Osteoblast (primary cell): ENCODE measurements around the gene MTF2. TPM values are rescaled to one million over a fixed set of nuclear protein-coding genes. Genes with fewer than 3 reads are reported as not detected.
A peak's percentile ranks its signal among the peaks of the same experiment; 100 is the strongest.
"Not testable (repeated sequence)": the region's sequence is repeated elsewhere in the genome, so short reads cannot be mapped to it uniquely, and the experiment has no call there.

Source experiments
- DNase-seq: peaks from one replicate; pipeline ENCODE4 v3.0.0; 2011; ENCODE audit warnings: low spot score, mixed read lengths; ENCODE audit not compliant: insufficient read length; ENCODE audit errors: missing footprints
- H2AFZ ChIP-seq: 2 replicates; pipeline ENCODE4 v1.6.0; 2011; ENCODE audit warnings: mild to moderate bottlenecking, low read length
- H3K27ac ChIP-seq: 2 replicates; pipeline ENCODE4 v1.5.1; 2011; ENCODE audit warnings: mild to moderate bottlenecking, low read depth, low read length, moderate library complexity
- H3K27me3 ChIP-seq: 2 replicates; pipeline ENCODE4 v1.6.0; 2012; ENCODE audit warnings: mild to moderate bottlenecking, control low read depth, inconsistent platforms, low read length, moderate library complexity; ENCODE audit not compliant: insufficient read depth
- H3K36me3 ChIP-seq: 2 replicates; pipeline ENCODE4 v1.5.1; 2011; ENCODE audit warnings: mild to moderate bottlenecking, low read length, control low read depth, moderate library complexity; ENCODE audit not compliant: insufficient read depth
- H3K4me1 ChIP-seq: 2 replicates; pipeline ENCODE4 v1.5.1; 2011; ENCODE audit warnings: mild to moderate bottlenecking, low read length, control low read depth, moderate library complexity; ENCODE audit not compliant: insufficient read depth
- H3K4me2 ChIP-seq: 2 replicates; pipeline ENCODE4 v1.6.0; 2011; ENCODE audit warnings: mild to moderate bottlenecking, low read length; ENCODE audit not compliant: insufficient read depth
- H3K4me3 ChIP-seq: fragments of 200-600 bp; sonication (generic); 3 replicates; pipeline ENCODE4 v1.5.1; 2012; ENCODE audit warnings: mild to moderate bottlenecking, low read length, inconsistent platforms; ENCODE audit not compliant: insufficient read depth
- H3K79me2 ChIP-seq: 2 replicates; pipeline ENCODE4 v1.6.0; 2012; ENCODE audit warnings: mild to moderate bottlenecking, low read length, control low read depth, inconsistent platforms; ENCODE audit not compliant: insufficient read depth
- H3K9me3 ChIP-seq: 2 replicates; pipeline ENCODE4 v1.5.1; 2011; ENCODE audit warnings: low read depth, low read length, control low read depth
- H4K20me1 ChIP-seq: 2 replicates; pipeline ENCODE4 v1.6.0; 2012; ENCODE audit warnings: mild to moderate bottlenecking, low read length, control low read depth; ENCODE audit not compliant: insufficient read depth
- total RNA-seq: library from RNA; depleted of rRNA; stranded (reverse); fragments of >200 nt; gene quantifications from 2 replicates; pipeline ENCODE4 v1.2.3, GENCODE V29; 2012
- TF ChIP-seq, protein P1 (sequence below): IDR thresholded peaks from 2 replicates; pipeline ENCODE4 v1.5.1; 2011; ENCODE audit warnings: mild to moderate bottlenecking, low read depth, low read length, moderate library complexity; ENCODE audit errors: extremely low read depth

MTF2 gene
- total RNA-seq = 15.9 and 21.8 TPM in 2 replicates

GRCh38 chr1:93078986-93079654 is at the start of gene MTF2:
MTF2 (plus strand) TSS chr1:93079283; CDS start chr1:93079527, 244 bp downstream.
- Histone ChIP-seq H3K4me2 (peak within 1 kb of the TSS; percentile 97), H3K27ac (peak within 1 kb of the TSS; percentile 80), H2AFZ (peak within 1 kb of the TSS; percentile 99), H4K20me1 (no peaks in the 10 kb centered on the region), H3K4me3 (peak within 1 kb of the TSS; percentile 91), H3K27me3 (no peaks in the 10 kb centered on the region), H3K4me1 (peaks cover 26% of the 10 kb centered on the region), H3K36me3 (no peaks in the 10 kb centered on the region), H3K9me3 (no peaks in the 10 kb centered on the region), H3K79me2 (peaks cover 51% of the 10 kb centered on the region)
- DNase-seq = peak; percentile 89
- TF ChIP-seq, protein P1, sequence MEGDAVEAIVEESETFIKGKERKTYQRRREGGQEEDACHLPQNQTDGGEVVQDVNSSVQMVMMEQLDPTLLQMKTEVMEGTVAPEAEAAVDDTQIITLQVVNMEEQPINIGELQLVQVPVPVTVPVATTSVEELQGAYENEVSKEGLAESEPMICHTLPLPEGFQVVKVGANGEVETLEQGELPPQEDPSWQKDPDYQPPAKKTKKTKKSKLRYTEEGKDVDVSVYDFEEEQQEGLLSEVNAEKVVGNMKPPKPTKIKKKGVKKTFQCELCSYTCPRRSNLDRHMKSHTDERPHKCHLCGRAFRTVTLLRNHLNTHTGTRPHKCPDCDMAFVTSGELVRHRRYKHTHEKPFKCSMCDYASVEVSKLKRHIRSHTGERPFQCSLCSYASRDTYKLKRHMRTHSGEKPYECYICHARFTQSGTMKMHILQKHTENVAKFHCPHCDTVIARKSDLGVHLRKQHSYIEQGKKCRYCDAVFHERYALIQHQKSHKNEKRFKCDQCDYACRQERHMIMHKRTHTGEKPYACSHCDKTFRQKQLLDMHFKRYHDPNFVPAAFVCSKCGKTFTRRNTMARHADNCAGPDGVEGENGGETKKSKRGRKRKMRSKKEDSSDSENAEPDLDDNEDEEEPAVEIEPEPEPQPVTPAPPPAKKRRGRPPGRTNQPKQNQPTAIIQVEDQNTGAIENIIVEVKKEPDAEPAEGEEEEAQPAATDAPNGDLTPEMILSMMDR = no peak

- TF ChIP-seq, protein P1 = no peak
- Histone ChIP-seq H3K27me3 (peaks cover 20% of the 10 kb centered on the region), H3K4me1 (no peaks in the 10 kb centered on the region), H3K4me2 (no peak overlapping the region), H4K20me1 (no peaks in the 10 kb centered on the region), H3K79me2 (no peaks in the 10 kb centered on the region), H3K4me3 (no peak overlapping the region), H2AFZ (no peak overlapping the region), H3K36me3 (no peaks in the 10 kb centered on the region), H3K9me3 (no peaks in the 10 kb centered on the region), H3K27ac (no peak overlapping the region)
- DNase-seq = no peak
These were observed 49.8 kb upstream of the MTF2 start for GRCh38 chr1:93029317-93029716.

DNA sequence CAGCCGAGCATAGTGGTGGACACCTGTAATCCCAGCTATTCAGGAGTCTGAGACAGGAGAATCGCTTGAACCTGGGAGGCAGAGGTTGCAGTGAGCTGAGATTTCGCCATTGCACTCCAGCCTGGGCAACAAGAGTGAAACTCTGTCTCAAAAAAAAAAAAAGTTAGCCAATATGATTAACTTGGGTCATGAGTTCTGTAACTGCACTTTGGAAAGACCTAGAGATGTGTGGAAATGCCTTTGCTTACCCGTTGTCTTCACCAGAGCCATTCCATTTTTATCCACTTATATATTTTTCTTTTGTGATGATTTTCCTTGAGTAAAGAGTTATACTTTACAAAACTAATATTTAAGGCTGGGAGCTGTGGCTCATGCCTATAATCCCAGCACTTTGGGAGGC is 48.9 kb upstream of the MTF2 start:
- not testable (repeated sequence) for H3K9me3 ChIP-seq, H3K4me1 ChIP-seq, H4K20me1 ChIP-seq, H3K27ac ChIP-seq, DNase-seq, H3K4me2 ChIP-seq, H3K36me3 ChIP-seq, H3K4me3 ChIP-seq, H2AFZ ChIP-seq, H3K79me2 ChIP-seq
- H3K27me3 ChIP-seq = peaks cover 20% of the 10 kb centered on the region

- no peak for DNase-seq
- TF ChIP-seq, protein P1 = no peak
- H3K79me2 ChIP-seq = no peaks in the 10 kb centered on the region
- H3K4me2 ChIP-seq = no peak overlapping the region
- H3K27ac ChIP-seq = no peak overlapping the region
- no peaks in the 10 kb centered on the region for H3K4me1 ChIP-seq
- no peak overlapping the region for H2AFZ ChIP-seq
- no peak overlapping the region for H3K4me3 ChIP-seq
- peaks cover 20% of the 10 kb centered on the region for H3K27me3 ChIP-seq
- H3K9me3 ChIP-seq = no peaks in the 10 kb centered on the region
- no peaks in the 10 kb centered on the region for H3K36me3 ChIP-seq
- H4K20me1 ChIP-seq = no peaks in the 10 kb centered on the region
These were observed 47.4 kb upstream of the MTF2 start for GRCh38 chr1:93031711-93032110.
